Measurements from ENCODE around the gene ZNF774. TPM values are rescaled to one million over a fixed set of nuclear protein-coding genes. Genes with fewer than 3 reads are reported as not detected.

ZNF774 gene
- total RNA-seq, 1 donor from 2014 or later: 1.2 TPM

DNA sequence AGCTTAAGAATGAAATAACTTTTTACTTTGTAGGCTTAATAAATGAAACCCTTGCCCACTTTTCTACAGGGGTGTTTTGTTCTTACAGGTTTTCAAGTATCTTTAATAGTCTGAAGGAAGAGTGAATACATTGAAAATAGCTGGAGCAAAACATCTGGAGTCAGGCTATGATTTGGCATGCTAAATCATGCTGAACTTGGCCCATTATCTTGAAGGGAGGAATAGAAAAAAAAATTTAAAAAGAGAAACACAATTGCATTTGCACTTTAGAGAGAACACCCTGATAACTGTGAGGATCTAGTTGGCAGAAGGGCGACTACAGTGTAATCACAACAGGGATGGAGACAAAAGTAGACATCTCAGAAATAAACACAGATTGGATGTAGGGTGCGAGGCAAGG is 34.1 kb downstream of the ZNF774 start:
- Mint-ChIP-seq H3K4me3 (peak overlapping the region; percentile 30), H3K36me3 (ENCODE audit: low read depth) (peaks cover 20% of the 10 kb centered on the region), H3K27me3 (no peaks in the 10 kb centered on the region), H3K9me3 (no peaks in the 10 kb centered on the region), H3K4me1 (peaks cover 35% of the 10 kb centered on the region), H3K27ac (peak overlapping the region; percentile 52)
- DNase-seq: no peak
- intact Hi-C loops (cut with micrococcal nuclease): loop anchor here (10.0 kb wide), 2 partner anchors 151 to 549 kb away; partner anchors contain the start of genes CIB1, GDPGP1, HDDC3 and UNC45A

DNA sequence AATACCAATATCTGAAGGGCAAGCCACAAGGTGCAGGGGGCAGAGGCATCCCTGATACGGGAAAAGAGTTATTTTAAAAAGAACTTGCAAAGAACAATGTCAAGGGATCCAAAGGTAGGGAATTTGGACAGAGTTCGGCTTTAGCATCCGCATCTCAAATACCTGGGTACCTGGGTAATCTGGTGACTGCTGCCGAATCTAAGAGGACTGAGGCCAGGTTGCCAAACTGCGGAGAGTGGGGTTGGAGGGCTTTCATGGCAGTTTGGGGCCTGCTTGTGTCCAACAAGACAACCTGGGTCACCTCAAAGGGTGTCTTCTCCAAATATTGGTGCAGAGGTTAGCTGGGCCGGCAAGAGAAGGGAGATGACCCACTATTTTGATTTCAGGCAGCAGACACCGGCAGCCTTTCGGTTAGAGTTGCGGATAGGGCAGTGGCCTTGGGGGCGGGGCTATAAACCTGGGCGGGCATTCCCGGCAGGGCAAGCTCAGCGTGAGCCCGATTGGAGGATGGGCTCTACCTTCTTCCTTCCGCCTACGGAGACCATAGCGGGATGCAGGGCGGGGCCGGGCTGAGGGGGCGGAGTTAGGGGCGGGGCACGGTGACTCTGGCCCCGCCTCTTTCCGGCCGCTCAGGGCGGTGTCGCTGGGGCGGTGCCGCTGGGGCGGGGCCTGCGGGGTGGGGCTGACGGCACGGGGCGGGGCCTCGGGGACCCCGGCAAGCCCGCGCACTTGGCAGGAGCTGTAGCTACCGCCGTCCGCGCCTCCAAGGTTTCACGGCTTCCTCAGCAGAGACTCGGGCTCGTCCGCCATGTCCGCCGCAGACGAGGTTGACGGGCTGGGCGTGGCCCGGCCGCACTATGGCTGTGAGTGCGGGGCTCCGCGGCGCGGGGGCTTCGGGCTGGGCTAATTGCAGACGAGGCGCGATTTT is 35.7 kb downstream of the ZNF774 start, which contains the start of gene IQGAP1:
Gene IQGAP1 (plus strand): TSS at position 709 of the 928 bp plus-strand sequence. CDS start 100 bp downstream, at position 809.
- no peaks in the 10 kb centered on the region for H3K9me3 Mint-ChIP-seq
- H3K4me1 Mint-ChIP-seq: peaks cover 42% of the 10 kb centered on the region

DNA sequence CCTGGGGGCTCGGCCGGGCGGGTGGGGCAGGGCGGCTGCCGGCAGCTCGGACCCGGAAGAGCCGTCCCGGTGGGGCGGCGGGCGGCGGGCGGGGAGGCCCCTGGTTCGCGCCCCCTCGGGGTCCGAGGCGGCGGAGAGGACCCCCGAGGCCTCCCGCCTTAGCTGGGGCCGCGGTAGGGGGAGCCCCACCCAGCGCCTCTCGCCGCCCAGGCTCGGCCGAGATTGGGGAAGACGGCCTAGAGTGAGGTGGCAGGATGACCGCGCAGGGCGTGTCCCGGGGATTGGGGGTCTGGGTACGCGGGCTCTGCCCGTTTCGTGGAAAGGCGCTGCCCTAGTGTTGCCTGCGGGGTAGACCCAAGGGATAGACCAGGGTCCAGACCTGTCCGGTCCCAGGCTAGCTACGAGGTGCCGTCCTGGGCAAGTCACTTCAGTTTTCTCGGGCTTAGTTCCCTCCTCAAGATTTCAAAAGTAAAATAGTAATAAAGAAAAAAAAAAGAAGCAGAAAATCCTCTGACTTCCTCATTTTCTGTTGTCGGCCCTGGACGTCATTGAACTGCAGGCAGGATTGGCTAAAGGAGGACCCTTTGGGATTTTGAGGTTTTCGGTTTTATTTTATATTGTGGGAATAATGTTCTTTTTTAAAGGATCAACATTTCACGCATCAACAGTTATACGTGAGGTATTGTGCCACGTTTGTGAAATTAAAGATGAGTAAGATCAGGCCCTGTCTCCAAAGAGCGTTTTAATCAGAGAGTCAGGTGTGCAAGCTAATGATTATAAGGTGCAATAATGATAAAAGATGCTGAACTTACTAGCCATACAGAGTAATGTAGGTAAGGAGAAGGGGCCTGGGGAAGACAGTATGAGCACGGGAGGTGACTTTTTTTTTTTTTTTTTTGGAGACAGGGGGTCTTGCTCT is 36.6 kb downstream of the ZNF774 start:
- peak overlapping the region; percentile 99 for H3K27ac Mint-ChIP-seq
- H3K4me1 Mint-ChIP-seq: peaks cover 48% of the 10 kb centered on the region
- peak; percentile 92 for DNase-seq
- H3K36me3 Mint-ChIP-seq (ENCODE audit: low read depth): peaks cover 39% of the 10 kb centered on the region
- H3K27me3 Mint-ChIP-seq: no peaks in the 10 kb centered on the region
- H3K9me3 Mint-ChIP-seq: no peaks in the 10 kb centered on the region
- intact Hi-C loops (cut with micrococcal nuclease): loop anchor here (2.0 to 10.0 kb wide), 5 partner anchors 26 to 546 kb away; partner anchors contain the start of genes CIB1, GDPGP1, HDDC3 and UNC45A
- H3K4me3 Mint-ChIP-seq: peak overlapping the region; percentile 88

More for the DNA sequence above, 35.7 kb downstream of the ZNF774 start, which contains the start of gene IQGAP1:
- Mint-ChIP-seq H3K36me3 (ENCODE audit: low read depth) (peaks cover 33% of the 10 kb centered on the region), H3K27ac (peak within 1 kb of the TSS; percentile 99), H3K4me3 (peak within 1 kb of the TSS; percentile 88), H3K27me3 (no peaks in the 10 kb centered on the region)
- peak; percentile 99 for DNase-seq
- intact Hi-C loops (cut with micrococcal nuclease): loop anchor here (2.0 to 10.0 kb wide), 5 partner anchors 25 to 547 kb away; partner anchors contain the start of genes CIB1, GDPGP1, HDDC3 and UNC45A

DNA sequence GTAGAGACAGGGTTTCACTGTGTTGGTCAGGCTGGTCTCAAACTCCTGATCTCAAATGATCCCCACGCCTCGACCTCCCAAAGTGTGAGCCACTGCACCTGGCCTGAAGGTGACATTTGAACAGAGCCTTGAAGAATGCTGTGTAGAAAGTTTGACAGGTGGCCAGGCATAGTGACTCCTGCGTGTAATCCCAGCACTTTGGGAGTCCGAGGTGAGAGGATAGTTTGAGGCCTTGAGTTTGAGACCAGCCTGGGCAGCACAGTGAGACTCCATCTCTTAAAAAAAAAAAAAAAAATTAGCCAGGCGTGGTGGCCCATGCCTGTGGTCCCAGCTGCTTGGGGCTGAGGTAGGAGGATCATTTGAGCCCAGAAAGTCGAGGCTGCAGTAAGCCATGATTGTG is 37.4 kb downstream of the ZNF774 start:
- H3K9me3 Mint-ChIP-seq: no peaks in the 10 kb centered on the region
- no peak for DNase-seq
- H3K27me3 Mint-ChIP-seq: no peaks in the 10 kb centered on the region
- H3K4me1 Mint-ChIP-seq: peaks cover 50% of the 10 kb centered on the region
- intact Hi-C loops (cut with micrococcal nuclease): loop anchor here (2.0 to 10.0 kb wide), 5 partner anchors 27 to 545 kb away; partner anchors contain the start of genes CIB1, GDPGP1, HDDC3 and UNC45A
- peaks cover 43% of the 10 kb centered on the region for H3K36me3 Mint-ChIP-seq (ENCODE audit: low read depth)
- H3K27ac Mint-ChIP-seq: peak overlapping the region; percentile 88
- H3K4me3 Mint-ChIP-seq: peak overlapping the region; percentile 88

DNA sequence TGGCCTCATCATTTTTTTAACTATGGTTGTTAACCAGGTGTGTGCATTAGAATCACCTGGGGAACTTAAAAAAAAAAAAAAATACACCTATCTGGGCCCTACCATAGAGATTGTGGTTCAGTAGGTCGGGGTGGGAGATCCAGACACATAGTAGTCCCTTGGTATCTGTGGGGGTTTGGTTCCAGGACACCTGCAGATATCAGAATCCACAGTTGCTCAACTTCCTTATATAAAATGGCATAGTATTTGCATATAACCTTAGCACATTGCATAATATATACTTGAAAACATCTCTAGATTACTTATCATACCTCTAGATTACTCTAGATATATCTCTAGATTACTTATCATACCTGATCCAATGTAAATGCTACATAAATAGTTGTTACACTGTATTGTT is 41.0 kb downstream of the ZNF774 start:
- DNase-seq: no peak
- Mint-ChIP-seq H3K27me3 (no peaks in the 10 kb centered on the region), H3K9me3 (no peaks in the 10 kb centered on the region), H3K36me3 (ENCODE audit: low read depth) (peaks cover 54% of the 10 kb centered on the region), H3K4me3 (no peak overlapping the region), H3K27ac (no peak overlapping the region), H3K4me1 (peaks cover 54% of the 10 kb centered on the region)
- intact Hi-C loops (cut with micrococcal nuclease): no loop called here

DNA sequence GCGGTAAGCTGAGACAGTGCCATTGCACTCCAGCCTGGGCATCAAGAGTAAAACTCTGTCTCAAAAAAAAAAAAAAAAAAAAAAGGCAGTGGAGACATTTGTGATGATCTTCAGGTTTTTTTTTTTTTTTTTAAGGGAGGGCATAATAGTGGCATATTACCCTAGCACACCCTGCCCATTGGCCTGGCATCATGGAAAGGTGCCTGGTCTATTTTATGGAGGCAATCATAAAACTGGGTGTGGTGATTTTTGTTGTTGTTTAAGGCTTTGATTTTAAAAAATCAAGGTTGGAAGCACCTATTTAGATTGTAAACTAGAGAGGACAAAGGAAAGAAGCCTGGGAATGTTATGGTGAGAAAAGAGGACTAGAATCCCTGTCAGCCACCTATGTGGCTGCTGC is 42.0 kb downstream of the ZNF774 start:
- Mint-ChIP-seq H3K36me3 (ENCODE audit: low read depth) (peaks cover 50% of the 10 kb centered on the region), H3K9me3 (no peaks in the 10 kb centered on the region), H3K27ac (no peak overlapping the region), H3K4me1 (peaks cover 53% of the 10 kb centered on the region), H3K4me3 (no peak overlapping the region), H3K27me3 (no peaks in the 10 kb centered on the region)
- DNase-seq: no peak
- intact Hi-C loops (cut with micrococcal nuclease): no loop called here

DNA sequence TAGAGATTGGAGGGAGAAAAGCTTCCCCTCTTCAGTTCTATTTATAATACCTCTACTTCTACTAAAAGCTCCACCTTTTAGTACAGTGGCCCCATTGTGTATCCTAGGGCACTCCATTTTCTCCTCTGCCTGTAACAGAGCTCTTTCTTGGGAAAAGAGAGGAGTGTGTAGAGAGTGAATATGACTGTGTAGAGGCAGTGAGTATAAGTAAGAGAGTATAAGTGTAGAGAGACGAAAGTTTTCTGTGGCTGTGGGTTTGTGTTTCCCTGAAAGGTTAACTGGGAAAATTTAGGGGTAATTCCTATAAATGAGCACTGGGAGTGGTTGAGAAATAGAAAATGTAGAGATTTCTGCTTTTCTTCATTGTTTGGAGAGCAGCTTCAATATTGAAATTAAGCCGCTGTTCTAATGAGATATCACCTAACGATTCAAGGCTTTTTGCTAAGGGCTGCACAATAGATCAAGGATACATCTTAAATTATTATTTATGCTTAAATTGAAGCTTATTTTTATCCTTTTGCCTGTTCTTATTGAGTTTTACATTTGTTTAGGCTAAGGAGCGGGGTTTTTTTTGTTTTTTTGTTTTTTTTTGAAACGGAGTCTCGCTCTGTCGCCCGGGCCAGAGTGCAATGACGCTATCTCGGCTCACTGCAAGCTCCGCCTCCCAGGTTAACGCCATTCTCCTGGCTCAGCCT is 42.8 kb downstream of the ZNF774 start:
- intact Hi-C loops (cut with micrococcal nuclease): no loop called here
- no peak for DNase-seq
- Mint-ChIP-seq H3K36me3 (ENCODE audit: low read depth) (peaks cover 49% of the 10 kb centered on the region), H3K4me3 (no peak overlapping the region), H3K9me3 (no peaks in the 10 kb centered on the region), H3K4me1 (peaks cover 52% of the 10 kb centered on the region), H3K27me3 (no peaks in the 10 kb centered on the region), H3K27ac (peak overlapping the region; percentile 60)

DNA sequence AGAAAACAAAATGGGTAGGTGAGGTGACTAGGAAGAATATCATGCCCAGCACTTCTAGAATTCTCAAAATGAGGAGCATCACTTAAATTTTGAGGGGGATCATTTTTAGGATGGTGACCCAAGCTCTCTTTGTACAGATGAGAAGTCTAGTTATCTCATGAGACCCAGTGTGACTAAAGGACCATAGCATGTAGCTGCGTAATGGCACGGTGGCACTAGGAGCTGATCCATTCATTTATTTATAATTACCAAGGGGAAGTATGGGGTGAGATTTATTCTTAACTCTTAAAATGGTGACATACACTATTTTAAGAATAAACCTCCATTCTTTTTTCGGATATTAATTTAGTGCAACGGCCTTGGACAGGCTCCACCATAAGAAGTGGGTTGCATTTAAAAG is 44.2 kb downstream of the ZNF774 start:
- H3K4me3 Mint-ChIP-seq: no peak overlapping the region
- H3K9me3 Mint-ChIP-seq: no peaks in the 10 kb centered on the region
- peaks cover 52% of the 10 kb centered on the region for H3K4me1 Mint-ChIP-seq
- DNase-seq: no peak
- peaks cover 35% of the 10 kb centered on the region for H3K36me3 Mint-ChIP-seq (ENCODE audit: low read depth)
- intact Hi-C loops (cut with micrococcal nuclease): no loop called here
- no peaks in the 10 kb centered on the region for H3K27me3 Mint-ChIP-seq
- H3K27ac Mint-ChIP-seq: no peak overlapping the region

DNA sequence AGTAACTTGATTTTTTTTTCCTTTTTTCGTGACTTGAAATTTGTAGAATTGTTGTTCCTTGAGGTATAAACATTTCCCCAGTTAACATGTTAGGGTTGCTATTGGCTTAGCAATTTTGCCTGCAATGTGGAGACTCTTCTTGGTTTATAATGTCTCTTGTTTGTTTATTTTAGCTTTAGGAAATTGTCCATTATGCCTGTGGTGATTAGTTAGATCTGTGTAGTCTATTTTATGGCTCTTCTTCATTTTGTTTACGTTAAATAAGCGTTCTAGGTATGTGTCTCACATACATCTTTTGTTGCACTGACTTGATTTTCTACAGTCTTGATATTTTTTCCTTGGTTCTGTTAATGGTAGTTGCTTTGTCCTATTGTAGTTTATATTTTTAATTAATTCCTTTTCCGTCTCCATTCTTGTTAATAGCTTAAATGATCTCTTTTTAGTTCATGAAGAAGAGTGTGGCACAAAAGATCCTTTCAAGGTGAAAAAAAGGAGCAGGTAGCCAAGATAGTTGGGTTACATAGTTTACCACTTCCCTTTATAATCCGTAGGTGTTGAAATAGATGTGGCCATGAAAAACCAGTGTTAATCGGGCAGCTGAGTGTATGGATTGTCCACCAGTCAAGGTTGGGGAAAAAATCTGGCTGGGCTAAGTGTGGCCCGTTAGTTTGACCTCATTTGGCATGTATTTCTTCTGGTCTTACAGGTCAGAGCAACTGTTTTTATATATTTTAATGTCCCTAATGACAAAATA is 48.1 kb downstream of the ZNF774 start:
- H3K36me3 Mint-ChIP-seq (ENCODE audit: low read depth): peaks cover 22% of the 10 kb centered on the region
- no peaks in the 10 kb centered on the region for H3K9me3 Mint-ChIP-seq
- H3K4me1 Mint-ChIP-seq: peaks cover 51% of the 10 kb centered on the region
- intact Hi-C loops (cut with micrococcal nuclease): loop anchor here (1.0 to 10.0 kb wide), 3 partner anchors 10 to 455 kb away; no protein-coding TSS in a partner anchor
- no peak for DNase-seq
- peak overlapping the region; percentile 79 for H3K4me3 Mint-ChIP-seq
- H3K27ac Mint-ChIP-seq: peak overlapping the region; percentile 97
- no peaks in the 10 kb centered on the region for H3K27me3 Mint-ChIP-seq

DNA sequence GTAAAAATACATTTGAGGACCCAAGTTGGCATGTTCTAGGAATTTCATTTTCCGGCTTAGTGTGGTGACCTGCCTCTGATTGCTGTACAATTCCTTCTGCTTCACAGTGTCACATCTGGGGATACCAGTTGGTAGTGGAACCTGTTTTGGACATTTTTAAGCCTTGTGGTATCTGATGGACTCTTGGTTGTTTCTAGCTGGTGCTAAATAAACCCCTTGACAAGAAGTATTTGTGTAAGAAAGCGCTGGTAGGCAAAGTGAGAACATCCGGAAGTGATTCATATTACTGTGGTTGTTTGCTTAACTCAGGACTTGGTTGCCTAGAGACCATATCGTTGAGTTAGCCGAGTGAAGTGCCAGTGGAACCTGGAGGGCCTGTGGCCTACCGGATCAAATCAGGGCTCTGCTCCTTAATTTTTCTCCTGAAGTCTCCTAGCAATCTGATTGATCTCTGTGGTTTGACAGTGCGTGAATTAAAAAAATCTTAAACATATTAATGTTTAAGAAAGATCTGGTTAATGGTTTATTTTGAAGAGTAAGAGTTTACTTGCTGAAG is 48.8 kb downstream of the ZNF774 start:
- Mint-ChIP-seq H3K36me3 (ENCODE audit: low read depth) (peaks cover 18% of the 10 kb centered on the region), H3K27ac (peak overlapping the region; percentile 97), H3K27me3 (no peaks in the 10 kb centered on the region), H3K9me3 (no peaks in the 10 kb centered on the region), H3K4me3 (peak overlapping the region; percentile 79), H3K4me1 (peaks cover 50% of the 10 kb centered on the region)
- intact Hi-C loops (cut with micrococcal nuclease): loop anchor here (1.0 to 10.0 kb wide), 4 partner anchors 11 to 454 kb away; no protein-coding TSS in a partner anchor
- peak; percentile 92 for DNase-seq

DNA sequence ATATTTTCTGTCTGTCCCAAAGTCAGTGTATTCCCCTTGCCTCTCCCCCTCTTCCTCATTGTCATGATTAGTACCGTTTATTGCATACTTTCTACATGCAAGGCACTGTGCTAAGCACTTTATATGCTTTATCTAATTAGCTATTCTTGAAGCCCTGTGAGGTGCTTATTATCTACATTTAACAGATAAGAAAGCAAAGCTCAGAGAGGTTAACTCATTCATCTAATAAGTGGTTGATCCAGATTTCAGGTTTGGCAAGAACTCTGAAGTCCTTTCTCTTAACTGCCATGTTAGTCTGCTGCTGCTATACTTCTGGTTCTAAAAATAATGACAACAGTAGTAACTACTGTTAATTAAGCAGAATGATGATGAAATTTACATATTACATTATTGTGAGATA is 49.4 kb downstream of the ZNF774 start:
- peaks cover 14% of the 10 kb centered on the region for H3K36me3 Mint-ChIP-seq (ENCODE audit: low read depth)
- intact Hi-C loops (cut with micrococcal nuclease): loop anchor here (1.0 to 10.0 kb wide), 3 partner anchors 18 to 453 kb away; no protein-coding TSS in a partner anchor
- H3K4me3 Mint-ChIP-seq: peak overlapping the region; percentile 79

DNA sequence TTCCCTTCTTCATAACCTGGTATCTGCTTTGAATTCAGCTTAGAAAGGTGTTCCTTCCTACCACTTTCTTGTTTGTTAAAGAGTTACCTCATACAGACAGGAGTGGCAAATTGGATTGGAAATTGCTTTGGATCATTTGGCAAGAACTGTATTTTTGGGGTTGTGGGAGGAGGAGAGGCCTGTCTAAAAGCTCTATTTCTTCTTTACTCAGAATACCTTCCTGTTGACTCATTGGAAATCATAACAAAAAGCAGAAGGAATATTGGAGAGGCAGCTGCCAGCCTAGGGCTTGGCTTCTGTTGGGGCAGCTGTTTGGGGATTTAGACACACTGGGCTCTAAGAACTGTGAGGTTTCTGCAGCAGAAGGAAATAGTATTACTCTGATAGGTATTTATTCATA is 50.1 kb downstream of the ZNF774 start:
- DNase-seq: no peak
- Mint-ChIP-seq H3K4me3 (peak overlapping the region; percentile 79), H3K36me3 (ENCODE audit: low read depth) (peaks cover 16% of the 10 kb centered on the region), H3K9me3 (no peaks in the 10 kb centered on the region), H3K27ac (peak overlapping the region; percentile 97), H3K4me1 (peaks cover 58% of the 10 kb centered on the region), H3K27me3 (no peaks in the 10 kb centered on the region)
- intact Hi-C loops (cut with micrococcal nuclease): loop anchor here (10.0 kb wide), 2 partner anchors 173 to 453 kb away; no protein-coding TSS in a partner anchor

More for the DNA sequence above, 49.4 kb downstream of the ZNF774 start:
- H3K9me3 Mint-ChIP-seq: no peaks in the 10 kb centered on the region
- H3K27me3 Mint-ChIP-seq: no peaks in the 10 kb centered on the region
- H3K4me1 Mint-ChIP-seq: peaks cover 50% of the 10 kb centered on the region
- peak overlapping the region; percentile 97 for H3K27ac Mint-ChIP-seq
- DNase-seq: no peak

Measured in activated CD4-positive, alpha-beta T cell treated with anti-CD3 and anti-CD28 coated beads, Interleukin-2, amount 10 ng/mL, durations not matched to agents 24 days and 14 days (primary cell).